PC-3 (cell line): ENCODE results near the gene MFNG. TPM values are rescaled to one million over a fixed set of nuclear protein-coding genes. Genes with fewer than 3 reads are reported as not detected.
A peak's percentile ranks its signal among the peaks of the same experiment; 100 is the strongest.

ENCODE experiments used
- ATAC-seq: fragments of 200-7000 bp; cut with Tn5 transposase; 2 replicates; pipeline ENCODE4 v1.9.1; 2020; ENCODE audit warnings: mild to moderate bottlenecking, moderate library complexity
- BruUV-seq: library from RNA; stranded (reverse); fragments of 400-500 nt; replicated peaks from 2 replicates; lab custom pipeline; 2021; lab: Mats Ljungman, UMichigan
- CTCF ChIA-PET: fragments of 300-600 bp; sonication (Branson Sonifier 250); formaldehyde crosslinking; loops from one replicate; lab custom pipeline; 2022; ENCODE audit warnings: antibody characterized with exemption; lab: Charles Lee
- POLR2A ChIA-PET: fragments of 300-600 bp; sonication (Branson Sonifier 250); formaldehyde crosslinking; loops from one replicate; lab custom pipeline; 2022; ENCODE audit warnings: antibody characterized with exemption; ENCODE audit not compliant: unreplicated experiment; lab: Charles Lee
- DNase-seq: peaks from one replicate; pipeline ENCODE4 v3.0.0-alpha.2; 2015
- H2AFZ ChIP-seq: fragments of 300-600 bp; sonication (generic); 2 replicates; pipeline ENCODE4 v1.6.0; 2016; ENCODE audit warnings: antibody characterized with exemption, low read length
- H3F3A ChIP-seq: fragments of 300-600 bp; sonication (generic); one replicate; pipeline ENCODE4 v1.6.0; 2017; ENCODE audit warnings: antibody characterized with exemption, low read length, control low read depth, mild to moderate bottlenecking; ENCODE audit not compliant: unreplicated experiment
- H3K27ac ChIP-seq: fragments of 300-600 bp; sonication (generic); 2 replicates; pipeline ENCODE4 v1.5.1; 2016; ENCODE audit warnings: mild to moderate bottlenecking, low read length
- H3K27me3 ChIP-seq: fragments of 300-600 bp; sonication (generic); 2 replicates; pipeline ENCODE4 v1.6.1; 2016; ENCODE audit warnings: low read length, mixed read lengths
- H3K36me3 ChIP-seq: fragments of 300-600 bp; sonication (generic); 2 replicates; pipeline ENCODE4 v1.6.1; 2016; ENCODE audit warnings: low read depth, mixed run types, low read length, mixed read lengths
- H3K4me1 ChIP-seq: fragments of 300-600 bp; sonication (generic); 2 replicates; pipeline ENCODE4 v1.5.1; 2016; ENCODE audit warnings: low read length; ENCODE audit not compliant: insufficient read depth
- H3K4me2 ChIP-seq: fragments of 300-600 bp; sonication (generic); 2 replicates; pipeline ENCODE4 v1.6.0; 2016; ENCODE audit warnings: low read length
- H3K4me3 ChIP-seq: fragments of 300-600 bp; sonication (generic); 2 replicates; pipeline ENCODE4 v1.5.1; 2016; ENCODE audit warnings: mild to moderate bottlenecking, low read length, mixed read lengths
- H3K79me2 ChIP-seq: fragments of 300-600 bp; sonication (generic); 2 replicates; pipeline ENCODE4 v1.6.1; 2017; ENCODE audit warnings: low read length, mixed read lengths
- H3K9ac ChIP-seq: fragments of 300-600 bp; sonication (generic); 2 replicates; pipeline ENCODE4 v1.6.0; 2016; ENCODE audit warnings: mild to moderate bottlenecking, low read length
- H3K9me2 ChIP-seq: fragments of 300-600 bp; sonication (generic); replicated peaks from 2 replicates; pipeline ENCODE4 v1.6.1; 2016; ENCODE audit warnings: mixed run types, low read length, mixed read lengths
- H3K9me3 ChIP-seq: fragments of 300-600 bp; sonication (generic); 2 replicates; pipeline ENCODE4 v1.6.1; 2016; ENCODE audit warnings: low read length, mixed read lengths
- H4K20me1 ChIP-seq: fragments of 300-600 bp; sonication (generic); 2 replicates; pipeline ENCODE4 v1.6.1; 2016; ENCODE audit warnings: low read length, mixed read lengths
- CTCF ChIP-seq: fragments of 300-600 bp; sonication (generic); conservative IDR thresholded peaks from 2 replicates; pipeline ENCODE4 v1.5.1; 2017; ENCODE audit warnings: antibody characterized with exemption, low read depth, mild to moderate bottlenecking, low read length
- EZH2 ChIP-seq: fragments of 300-600 bp; sonication (generic); IDR thresholded peaks from one replicate; pipeline ENCODE4 v1.6.1; 2017; ENCODE audit warnings: antibody characterized with exemption, mild to moderate bottlenecking, low read length; ENCODE audit not compliant: unreplicated experiment
- EZH2phosphoT487 ChIP-seq: fragments of 300-600 bp; sonication (generic); IDR thresholded peaks from 2 replicates; pipeline ENCODE4 v1.6.1; 2018; ENCODE audit warnings: mild to moderate bottlenecking, antibody characterized with exemption, low read length, borderline replicate concordance
- intact Hi-C: fragments of 100-400 bp; cut with micrococcal nuclease; formaldehyde crosslinking; loops from 2 replicates; pipeline ENCODE4 v1.9.0; 2023
- total RNA-seq: library from RNA; depleted of rRNA; stranded (reverse); fragments of >200 nt; gene quantifications from 2 replicates; pipeline ENCODE4 v1.2.3, GENCODE V29; 2014

Gene MFNG
- total RNA-seq, 1 experiment from 2014 or later, result 1.7 TPM

GRCh38 chr22:37430941-37431340 lies 55.2 kb downstream of the MFNG start:
- peaks cover 31% of the 10 kb centered on the region for H3K4me1 ChIP-seq
- H3K27ac ChIP-seq, result peak overlapping the region; percentile 96
- H3K9ac ChIP-seq, result peak overlapping the region; percentile 62; the same call in 1 of the 2 replicates
- no peaks in the 10 kb centered on the region for H3K27me3 ChIP-seq
- BruUV-seq, result no TSS peak
- POLR2A ChIA-PET, result interaction anchor here (0.6 kb wide), 1 partner anchor 49 kb away, joined by 3 read pairs; no protein-coding TSS in a partner anchor
- no peak overlapping the region for H2AFZ ChIP-seq
- peak overlapping the region; percentile 62 for H3K4me2 ChIP-seq
- H3K79me2 ChIP-seq, result peaks cover 19% of the 10 kb centered on the region
- 0 out of 2 replicates have a peak, but pooled peaks cover 13% of the 10 kb centered on the region for H3K9me3 ChIP-seq
- TF ChIP-seq EZH2 (no peak), EZH2phosphoT487 (no peak), CTCF (no peak)
- CTCF ChIA-PET, result no interaction called here
- no peak for ATAC-seq
- 0 out of 2 replicates have a peak overlapping the region, but pooled peaks have one; percentile 20 for H3K4me3 ChIP-seq
- H3K36me3 ChIP-seq, result peaks cover 14% of the 10 kb centered on the region; the same call in 1 of the 2 replicates
- intact Hi-C loops, result loop anchor here (5.0 kb wide), 1 partner anchor 104 kb away; no protein-coding TSS in a partner anchor
- no peak for DNase-seq
- no peaks in the 10 kb centered on the region for H4K20me1 ChIP-seq
- no peaks in the 10 kb centered on the region for H3K9me2 ChIP-seq
- peaks cover 18% of the 10 kb centered on the region for H3F3A ChIP-seq

- Histone ChIP-seq H3K79me2 (peaks cover 39% of the 10 kb centered on the region), H3K9me2 (no peaks in the 10 kb centered on the region), H3K27me3 (no peaks in the 10 kb centered on the region), H4K20me1 (no peaks in the 10 kb centered on the region), H2AFZ (no peak overlapping the region), H3K4me1 (peaks cover 43% of the 10 kb centered on the region), H3K9me3 (0 out of 2 replicates have a peak, but pooled peaks cover 13% of the 10 kb centered on the region), H3K4me3 (no peak overlapping the region), H3K9ac (no peak overlapping the region), H3K4me2 (peak overlapping the region; percentile 80; the same call in 1 of the 2 replicates), H3K36me3 (peaks cover 13% of the 10 kb centered on the region; the same call in 1 of the 2 replicates), H3K27ac (no peak overlapping the region), H3F3A (peaks cover 18% of the 10 kb centered on the region)
- CTCF ChIA-PET, result no interaction called here
- DNase-seq (no peak), ATAC-seq (no peak)
- BruUV-seq, result no TSS peak
- no peak for TF ChIP-seq EZH2phosphoT487
- no peak for TF ChIP-seq EZH2
- no peak; the same call in 1 of the 2 replicates for TF ChIP-seq CTCF
- POLR2A ChIA-PET, result no interaction called here
- intact Hi-C loops, result no loop called here
Observed at GRCh38 chr22:37428649-37429586, 57.3 kb downstream of the MFNG start.
